Spleen (tissue), 11 donors: Measurements from ENCODE around the gene MED23. TPM values are rescaled to one million over a fixed set of nuclear protein-coding genes. Genes with fewer than 3 reads are reported as not detected.
"Not testable (repeated sequence)": the region's sequence is repeated elsewhere in the genome, so short reads cannot be mapped to it uniquely, and the experiment has no call there.

Experiments used
- DNase-seq: peaks from one replicate; pipeline ENCODE4 v3.0.0-alpha.2; 2020
- H3K27ac ChIP-seq, 8 donors: fragments of 200-600 bp; sonication (generic) in 7 of 8; 1 replicate in 4 of 8; 2 replicates in 4 of 8; pipeline versions ENCODE4 v1.5.0 to v1.8.0; 2016 to 2021; ENCODE audit warnings: inconsistent platforms in 4 of 8, mild to moderate bottlenecking in 4 of 8, moderate library complexity in 1 of 8
- H3K27me3 ChIP-seq, 7 donors: fragments of 200-600 bp; sonication (generic) in 6 of 7; replicated peaks in 1 of 7; 1 replicate in 4 of 7; 2 replicates in 3 of 7; pipeline versions ENCODE4 v1.5.0 to v1.8.0; 2016 to 2021; ENCODE audit warnings: inconsistent platforms in 3 of 7, mild to moderate bottlenecking in 1 of 7
- H3K36me3 ChIP-seq, 6 donors: fragments of 200-600 bp; sonication (generic) in 5 of 6; 1 replicate in 4 of 6; 2 replicates in 2 of 6; pipeline versions ENCODE4 v1.5.0 to v1.8.0; 2016 to 2021; ENCODE audit warnings: inconsistent platforms in 2 of 6
- H3K4me1 ChIP-seq, 6 donors: fragments of 200-600 bp; sonication (generic) in 5 of 6; 1 replicate in 3 of 6; 2 replicates in 3 of 6; pipeline versions ENCODE4 v1.5.0 to v1.8.0; 2016 to 2021; ENCODE audit warnings: inconsistent platforms in 3 of 6
- H3K4me3 ChIP-seq, 8 donors: fragments of 200-600 bp; sonication (generic) in 7 of 8; 1 replicate in 4 of 8; 2 replicates in 4 of 8; pipeline versions ENCODE4 v1.5.0 to v1.8.0; 2016 to 2021; ENCODE audit warnings: inconsistent platforms in 4 of 8, mild to moderate bottlenecking in 4 of 8, moderate library complexity in 2 of 8
- H3K9me3 ChIP-seq, 8 donors: fragments of 200-600 bp; sonication (generic) in 7 of 8; 1 replicate in 4 of 8; 2 replicates in 4 of 8; pipeline versions ENCODE4 v1.5.0 to v1.8.0; 2016 to 2021; ENCODE audit warnings: inconsistent platforms in 4 of 8
- POLR2A ChIP-seq, 3 donors: fragments of 450-650 bp; IDR thresholded peaks; one replicate each; pipeline ENCODE4 v1.5.1; 2017; ENCODE audit warnings: antibody characterized with exemption in 3 of 3, mild to moderate bottlenecking in 1 of 3
- POLR2AphosphoS5 ChIP-seq, 3 donors: sonication (generic); formaldehyde crosslinking; IDR thresholded peaks; one replicate each; pipeline ENCODE4 v1.5.1; 2017; ENCODE audit warnings: antibody characterized with exemption in 3 of 3
- WGBS, 5 donors: extraction: QIAGEN DNeasy Blood & Tissue Kit in 3 of 5; methylation state at CpG; one replicate each; pipeline versions ENCODE4 v1.1.5 to v1.1.7; 2013 to 2018; 5-methylcytosine and 5-hydroxymethylcytosine counted together
- intact Hi-C: fragments of 100-400 bp; cut with DNase I; formaldehyde crosslinking; loops from one replicate; pipeline ENCODE4 v1.15.0; 2023; ENCODE audit warnings: low total_unique reads
- polyA plus RNA-seq, 3 donors: library from polyadenylated mRNA; stranded (reverse); fragments of 200-250 nt; gene quantifications; one replicate each; pipeline ENCODE4 v1.2.1, GENCODE V29; 2013
- total RNA-seq, 7 donors: library from RNA; depleted of rRNA in 3 of 7; stranded (reverse); fragments of >200 nt in 3 of 7; fragmentation: NEBNext Ultra II Directional in 4 of 7; extraction: Animal tissue kit (Norgen Biotek cat#: 25700) in 4 of 7; gene quantifications; one replicate each; pipeline versions ENCODE4 v1.1.0 to v1.2.1, GENCODE V29; 2016 to 2021
- TF ChIP-seq, protein P1 (sequence below), 11 experiments: fragments of 200-600 bp in 7 of 11; fragments of 450-650 bp in 4 of 11; sonication (generic) in 4 of 11; IDR thresholded peaks in 8 of 11; conservative IDR thresholded peaks in 3 of 11; 1 replicate in 7 of 11; 2 replicates in 4 of 11; pipeline versions ENCODE4 v1.4.0 to v1.8.0; 2016 to 2021; ENCODE audit warnings: antibody characterized with exemption in 11 of 11, inconsistent platforms in 4 of 11, mild to moderate bottlenecking in 1 of 11
- donor health status: healthy with polysubstance abuse.
- donor health status: DM: no; HTN: no; CAD: no; lungs with moderate emphysema.
- donor health status: DM: no; HTN: no; CAD: no.
- donor health status: Bipolar disorder and iron deficiency.
- donor health status: healthy.
- donor health status: DM: no; HTN: no; CAD: no.
- donor health status: DM: yes; HTN: yes; CAD: no.

The MED23 gene
- total and polyA plus RNA-seq, 10 donors: 15.3 to 52.6 (median 37.7) TPM

DNA sequence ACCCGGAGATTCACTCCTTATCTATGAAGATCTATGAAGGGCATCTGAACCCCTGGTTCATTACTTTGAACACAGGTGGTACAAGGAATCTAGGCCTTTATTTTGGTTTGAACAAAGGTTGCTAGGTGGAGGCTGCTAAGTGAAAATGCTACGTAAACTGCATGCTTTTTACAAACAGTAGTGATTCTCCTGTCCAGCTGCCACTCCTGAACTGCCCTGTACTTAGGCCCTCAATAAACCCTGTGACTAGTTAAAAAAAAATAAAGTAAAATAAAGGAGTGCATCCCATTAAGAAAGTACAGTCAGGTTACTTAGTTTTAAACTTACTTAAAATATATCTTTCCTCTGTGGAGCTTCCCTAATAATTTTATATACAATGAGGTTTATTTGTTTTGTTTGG lies 82.7 kb downstream of the MED23 start:
- DNase-seq: no peak
- intact Hi-C loops: no loop called here
- Histone ChIP-seq H3K27ac (no peak overlapping the region), H3K4me1 (no peaks in the 10 kb centered on the region), H3K4me3 (no peak overlapping the region), H3K27me3 (no peaks in the 10 kb centered on the region), H3K9me3 (no peaks in the 10 kb centered on the region), H3K36me3 (no peaks in the 10 kb centered on the region)
- TF ChIP-seq POLR2AphosphoS5 (IDR thresholded peaks at IDR 0.05) (no peak), POLR2A (IDR thresholded peaks at IDR 0.05) (no peak)
- TF ChIP-seq, protein P1, sequence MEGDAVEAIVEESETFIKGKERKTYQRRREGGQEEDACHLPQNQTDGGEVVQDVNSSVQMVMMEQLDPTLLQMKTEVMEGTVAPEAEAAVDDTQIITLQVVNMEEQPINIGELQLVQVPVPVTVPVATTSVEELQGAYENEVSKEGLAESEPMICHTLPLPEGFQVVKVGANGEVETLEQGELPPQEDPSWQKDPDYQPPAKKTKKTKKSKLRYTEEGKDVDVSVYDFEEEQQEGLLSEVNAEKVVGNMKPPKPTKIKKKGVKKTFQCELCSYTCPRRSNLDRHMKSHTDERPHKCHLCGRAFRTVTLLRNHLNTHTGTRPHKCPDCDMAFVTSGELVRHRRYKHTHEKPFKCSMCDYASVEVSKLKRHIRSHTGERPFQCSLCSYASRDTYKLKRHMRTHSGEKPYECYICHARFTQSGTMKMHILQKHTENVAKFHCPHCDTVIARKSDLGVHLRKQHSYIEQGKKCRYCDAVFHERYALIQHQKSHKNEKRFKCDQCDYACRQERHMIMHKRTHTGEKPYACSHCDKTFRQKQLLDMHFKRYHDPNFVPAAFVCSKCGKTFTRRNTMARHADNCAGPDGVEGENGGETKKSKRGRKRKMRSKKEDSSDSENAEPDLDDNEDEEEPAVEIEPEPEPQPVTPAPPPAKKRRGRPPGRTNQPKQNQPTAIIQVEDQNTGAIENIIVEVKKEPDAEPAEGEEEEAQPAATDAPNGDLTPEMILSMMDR (IDR thresholded peaks at IDR 0.05 in 8 of 11, conservative IDR thresholded peaks at IDR 0.05 in 3 of 11): no peak
- WGBS, 5 donors: 61 to 95% (median 88%) methylated on average over 2 of the region's 2 CpGs

DNA sequence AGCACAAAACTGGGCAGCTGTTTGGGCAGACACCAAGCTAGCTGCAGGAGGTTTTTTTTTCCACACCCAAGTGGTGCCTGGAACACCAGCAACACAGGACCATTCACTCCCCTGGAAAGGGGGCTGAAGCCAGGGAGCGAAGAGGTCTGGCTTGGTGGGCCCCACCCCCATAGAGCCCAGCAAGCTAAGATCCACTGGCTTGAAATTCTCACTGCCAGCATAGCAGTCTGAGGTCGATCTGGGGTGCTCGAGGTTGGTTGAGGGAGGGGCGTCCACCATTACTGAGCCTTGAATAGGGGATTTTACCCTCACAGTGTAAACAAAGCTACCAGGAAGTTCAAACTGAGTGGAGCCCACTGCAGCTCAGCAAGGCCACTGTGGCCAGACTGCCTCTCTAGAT lies 89.4 kb downstream of the MED23 start:
- not testable (repeated sequence) for H3K9me3 ChIP-seq, DNase-seq, H3K27me3 ChIP-seq, H3K36me3 ChIP-seq, H3K4me1 ChIP-seq, H3K4me3 ChIP-seq, H3K27ac ChIP-seq
- intact Hi-C loops: loop anchor here (10.0 kb wide), 1 partner anchor 364 kb away; no protein-coding TSS in a partner anchor
- 62 to 90% (median 81%) methylated on average over 4 of the region's 4 CpGs for WGBS, 5 donors

GRCh38 chr6:131532580-131533039 lies 95.4 kb downstream of the MED23 start:
- TF ChIP-seq, protein P1 (IDR thresholded peaks at IDR 0.05 in 8 of 11, conservative IDR thresholded peaks at IDR 0.05 in 3 of 11): no peak
- TF ChIP-seq POLR2AphosphoS5 (IDR thresholded peaks at IDR 0.05): no peak
- no peak for TF ChIP-seq POLR2A (IDR thresholded peaks at IDR 0.05)
- Histone ChIP-seq H3K27me3 (no peaks in the 10 kb centered on the region), H3K9me3 (no peaks in the 10 kb centered on the region), H3K36me3 (no peaks in the 10 kb centered on the region), H3K4me1 (peaks cover 0 to 9% (median 0%) of the 10 kb centered on the region in 6 donors), H3K4me3 (no peak overlapping the region), H3K27ac (no peak overlapping the region)
- no peak for DNase-seq
- WGBS, 5 donors: 58 to 69% (median 66%) methylated on average over 3 of the region's 3 CpGs
- intact Hi-C loops: loop anchor here (5.0 to 10.0 kb wide), 2 partner anchors 358 to 645 kb away; no protein-coding TSS in a partner anchor

GRCh38 chr6:131531681-131532080 lies 96.4 kb downstream of the MED23 start:
- not testable (repeated sequence) for H3K4me3 ChIP-seq, DNase-seq, H3K4me1 ChIP-seq, H3K9me3 ChIP-seq, H3K27me3 ChIP-seq, H3K36me3 ChIP-seq, H3K27ac ChIP-seq
- intact Hi-C loops: loop anchor here (5.0 to 10.0 kb wide), 2 partner anchors 357 to 644 kb away; no protein-coding TSS in a partner anchor
- WGBS, 5 donors: 82 to 92% (median 89%) methylated on average over 11 to 12 of the region's 12 CpGs

DNA sequence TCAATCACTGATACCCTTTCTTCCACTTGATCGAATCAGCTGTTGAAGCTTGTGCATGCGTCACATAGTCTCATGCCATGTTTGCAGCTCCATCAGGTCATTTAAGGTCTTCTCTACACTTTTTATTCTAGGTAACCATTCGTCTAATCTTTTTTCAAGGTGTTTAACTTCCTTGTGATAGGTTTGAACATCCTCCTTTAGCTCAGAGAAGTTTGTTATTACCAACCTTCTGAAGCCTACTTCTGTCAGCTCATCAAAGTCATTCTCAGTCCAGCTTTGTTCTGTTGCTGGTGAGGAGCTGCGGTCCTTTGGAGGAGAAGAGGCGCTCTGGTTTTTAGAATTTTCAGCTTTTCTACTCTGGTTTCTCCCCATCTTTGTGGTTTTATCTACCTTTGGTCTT lies 97.1 kb downstream of the MED23 start:
- DNase-seq, H3K36me3 ChIP-seq, H3K27ac ChIP-seq, H3K4me3 ChIP-seq, H3K9me3 ChIP-seq, H3K27me3 ChIP-seq, H3K4me1 ChIP-seq: not testable (repeated sequence)
- intact Hi-C loops: loop anchor here (5.0 to 10.0 kb wide), 2 partner anchors 356 to 644 kb away; no protein-coding TSS in a partner anchor
- WGBS, 5 donors: 80 to 93% (median 88%) methylated on average over 5 of the region's 5 CpGs
